Heart left ventricle (tissue), 16 donors: ENCODE measurements around the gene RNF39. TPM values are rescaled to one million over a fixed set of nuclear protein-coding genes. Genes with fewer than 3 reads are reported as not detected.
"Not testable (repeated sequence)": the region's sequence is repeated elsewhere in the genome, so short reads cannot be mapped to it uniquely, and the experiment has no call there.

Experiments used
- ATAC-seq, 4 donors: fragments of 200-7000 bp; cut with Tn5 transposase; one replicate each; pipeline ENCODE4 v1.9.1; 2020 to 2022; ENCODE audit warnings: moderate library complexity in 4 of 4, mild to moderate bottlenecking in 3 of 4, moderate number of reproducible peaks in 1 of 4
- DNase-seq, 5 donors: peaks; one replicate each; pipeline ENCODE4 v3.0.0-alpha.2; 2020
- H3K27ac ChIP-seq, 12 donors: fragments of 200-600 bp; sonication (generic) in 4 of 12; one replicate each; pipeline versions ENCODE4 v1.5.0 to v1.8.0; 2016 to 2022; ENCODE audit warnings: mild to moderate bottlenecking in 2 of 12
- H3K27me3 ChIP-seq, 9 donors: fragments of 200-600 bp; sonication (generic) in 2 of 9; one replicate each; pipeline versions ENCODE4 v1.5.1 to v1.8.0; 2016 to 2022; ENCODE audit warnings: mild to moderate bottlenecking in 3 of 9
- H3K36me3 ChIP-seq, 9 donors: fragments of 200-600 bp; sonication (generic) in 2 of 9; one replicate each; pipeline versions ENCODE4 v1.5.0 to v1.8.0; 2018 to 2022; ENCODE audit warnings: mild to moderate bottlenecking in 2 of 9
- H3K4me1 ChIP-seq, 12 donors: fragments of 200-600 bp; sonication (generic) in 4 of 12; one replicate each; pipeline versions ENCODE4 v1.5.0 to v1.8.0; 2016 to 2022; ENCODE audit warnings: mild to moderate bottlenecking in 3 of 12
- H3K4me3 ChIP-seq, 12 donors: fragments of 200-600 bp; sonication (generic) in 4 of 12; one replicate each; pipeline versions ENCODE4 v1.5.0 to v1.8.0; 2017 to 2022; ENCODE audit warnings: mild to moderate bottlenecking in 9 of 12, moderate library complexity in 4 of 12
- H3K9me3 ChIP-seq, 12 donors: fragments of 200-600 bp; sonication (generic) in 4 of 12; one replicate each; pipeline versions ENCODE4 v1.5.0 to v1.8.0; 2016 to 2022; ENCODE audit warnings: mild to moderate bottlenecking in 1 of 12
- POLR2A ChIP-seq, 2 donors: fragments of 450-650 bp; IDR thresholded peaks; one replicate each; pipeline ENCODE4 v1.6.1; 2017; ENCODE audit warnings: antibody characterized with exemption in 2 of 2, mild to moderate bottlenecking in 2 of 2, moderate library complexity in 2 of 2
- WGBS, 4 donors: extraction: QIAGEN DNeasy Blood & Tissue Kit in 2 of 4; methylation state at CpG; one replicate each; pipeline versions ENCODE4 v1.1.5 to v1.1.7; 2013 to 2018; 5-methylcytosine and 5-hydroxymethylcytosine counted together
- intact Hi-C, 10 donors: fragments of 100-400 bp; cut with DNase I; formaldehyde crosslinking; loops; one replicate each; pipeline versions ENCODE4 v1.11.1 to v1.14.2; 2022
- polyA plus RNA-seq, 2 donors: library from polyadenylated mRNA; stranded (reverse); fragments of 200-250 nt; gene quantifications; one replicate each; pipeline ENCODE4 v1.2.3, GENCODE V29; 2013
- total RNA-seq, 9 donors: library from RNA; depleted of rRNA in 2 of 9; stranded (reverse); fragments of >200 nt in 2 of 9; fragmentation: NEBNext Ultra II Directional in 3 of 9; extraction: Animal tissue kit (Norgen Biotek cat#: 25700) in 3 of 9; gene quantifications; one replicate each; pipeline versions ENCODE4 v1.1.0 to v1.2.4, GENCODE V29; 2016 to 2023
- TF ChIP-seq, protein P1 (sequence below), 12 donors: fragments of 200-600 bp; sonication (generic) in 4 of 12; IDR thresholded peaks; one replicate each; pipeline versions ENCODE4 v1.5.0 to v1.8.0; 2018 to 2022; ENCODE audit warnings: antibody characterized with exemption in 12 of 12, mild to moderate bottlenecking in 5 of 12
- donor health status: ischemic (EF 13 %, LVEDD 7.1; RV severe dilation, severe dysfunction).
- donor health status: healthy with polysubstance abuse.
- donor health status: DM: no; HTN: yes; CAD: no.
- donor health status: DM: no; HTN: no; CAD: no.
- donor health status: ischemic (EF 25% LVEDD 6.9; RV normal size, moderate dysfunction).
- donor health status: ischemic (EF 25% LVEDD 5.7; RV mildly dilated, moderate dysfunction).
- donor health status: healthy.
- donor health status: DM: yes; HTN: yes; CAD: no.
- donor health status: ischemic (EF 35%, LVEDD 5.7; RV mildly dilated, moderate dysfunction).
- donor health status: nonischemic (EF 11% LVEDD 7.7; RV severe dilation, severe dysfunction).
- donor health status: DM: yes; HTN: yes; CAD: no.
- donor health status: PGD.
- donor health status: ischemic (EF 29% LVEDD 5.4; RV normal size, mild dysfunction).
- donor health status: nonischemic (EF 23%, LVEDD 6.1; RV moderate dilation, normal function).

The RNF39 gene
- total and polyA plus RNA-seq, 11 donors: 0.68 TPM; not detected in 10

- Histone ChIP-seq H3K27me3 (no peaks in the 10 kb centered on the region), H3K4me1 (no peaks in the 10 kb centered on the region), H3K9me3 (no peaks in the 10 kb centered on the region), H3K4me3 (no peak overlapping the region), H3K36me3 (peaks cover 0 to 33% (median 0%) of the 10 kb centered on the region in 9 donors), H3K27ac (no peak overlapping the region)
- TF ChIP-seq, protein P1, sequence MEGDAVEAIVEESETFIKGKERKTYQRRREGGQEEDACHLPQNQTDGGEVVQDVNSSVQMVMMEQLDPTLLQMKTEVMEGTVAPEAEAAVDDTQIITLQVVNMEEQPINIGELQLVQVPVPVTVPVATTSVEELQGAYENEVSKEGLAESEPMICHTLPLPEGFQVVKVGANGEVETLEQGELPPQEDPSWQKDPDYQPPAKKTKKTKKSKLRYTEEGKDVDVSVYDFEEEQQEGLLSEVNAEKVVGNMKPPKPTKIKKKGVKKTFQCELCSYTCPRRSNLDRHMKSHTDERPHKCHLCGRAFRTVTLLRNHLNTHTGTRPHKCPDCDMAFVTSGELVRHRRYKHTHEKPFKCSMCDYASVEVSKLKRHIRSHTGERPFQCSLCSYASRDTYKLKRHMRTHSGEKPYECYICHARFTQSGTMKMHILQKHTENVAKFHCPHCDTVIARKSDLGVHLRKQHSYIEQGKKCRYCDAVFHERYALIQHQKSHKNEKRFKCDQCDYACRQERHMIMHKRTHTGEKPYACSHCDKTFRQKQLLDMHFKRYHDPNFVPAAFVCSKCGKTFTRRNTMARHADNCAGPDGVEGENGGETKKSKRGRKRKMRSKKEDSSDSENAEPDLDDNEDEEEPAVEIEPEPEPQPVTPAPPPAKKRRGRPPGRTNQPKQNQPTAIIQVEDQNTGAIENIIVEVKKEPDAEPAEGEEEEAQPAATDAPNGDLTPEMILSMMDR (IDR thresholded peaks at IDR 0.05): no peak
- no peak for TF ChIP-seq POLR2A (IDR thresholded peaks at IDR 0.05)
- DNase-seq (no peak), ATAC-seq (no peak)
- intact Hi-C loops: no loop called here
These were observed 44.2 kb downstream of the RNF39 start for GRCh38 chr6:30031381-30031780.

- Histone ChIP-seq H3K4me3 (no peak overlapping the region), H3K27me3 (no peaks in the 10 kb centered on the region), H3K4me1 (no peaks in the 10 kb centered on the region), H3K27ac (no peak overlapping the region), H3K9me3 (no peaks in the 10 kb centered on the region), H3K36me3 (peaks cover 0 to 22% (median 0%) of the 10 kb centered on the region in 9 donors)
- DNase-seq (no peak), ATAC-seq (no peak)
- WGBS, 4 donors: 84 to 97% (median 89%) methylated on average over 1 of the region's 1 CpG
- intact Hi-C loops: no loop called here
- no peak for TF ChIP-seq POLR2A (IDR thresholded peaks at IDR 0.05)
- TF ChIP-seq, protein P1 (IDR thresholded peaks at IDR 0.05): no peak
These were observed 46.0 kb downstream of the RNF39 start for GRCh38 chr6:30029588-30029987.

GRCh38 chr6:30025186-30025585, 50.4 kb downstream of the RNF39 start:
- no peak for DNase-seq
- no peak for TF ChIP-seq POLR2A (IDR thresholded peaks at IDR 0.05)
- TF ChIP-seq, protein P1 (IDR thresholded peaks at IDR 0.05): no peak
- no peak overlapping the region for H3K4me3 ChIP-seq
- no peak overlapping the region for H3K27ac ChIP-seq
- intact Hi-C loops: no loop called here
- no peaks in the 10 kb centered on the region for H3K4me1 ChIP-seq
- H3K36me3 ChIP-seq: peaks cover 0 to 14% (median 0%) of the 10 kb centered on the region in 9 donors
- no peak for ATAC-seq
- no peaks in the 10 kb centered on the region for H3K27me3 ChIP-seq
- 63 to 97% (median 94%) methylated on average over 1 of the region's 1 CpG for WGBS, 4 donors
- no peaks in the 10 kb centered on the region for H3K9me3 ChIP-seq

DNA sequence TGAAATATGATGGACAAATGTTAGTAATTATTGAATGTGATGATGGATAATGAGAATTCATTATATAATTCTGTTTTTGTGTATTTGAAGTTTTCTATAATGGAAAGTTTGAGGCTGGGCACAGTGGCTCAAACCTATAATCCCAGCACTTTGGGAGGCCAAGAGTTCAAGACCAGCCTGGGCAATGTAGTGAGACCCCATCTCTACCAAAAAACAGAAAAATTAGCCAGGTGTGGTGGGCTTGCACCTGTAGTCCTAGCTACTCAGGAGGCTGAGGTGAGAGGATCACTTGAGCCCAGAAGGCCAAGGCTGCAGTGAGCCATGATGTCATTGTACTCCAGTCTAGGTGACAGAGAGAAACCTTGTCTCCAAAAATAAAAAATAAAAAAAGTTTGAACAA, 52.9 kb downstream of the RNF39 start:
- H3K9me3 ChIP-seq, H3K4me1 ChIP-seq, H3K27ac ChIP-seq, ATAC-seq, DNase-seq, H3K27me3 ChIP-seq, intact Hi-C loops, H3K4me3 ChIP-seq: not testable (repeated sequence)
- peaks cover 0 to 27% (median 6%) of the 10 kb centered on the region in 9 donors for H3K36me3 ChIP-seq

- Histone ChIP-seq H3K27ac (no peak overlapping the region), H3K27me3 (no peaks in the 10 kb centered on the region), H3K4me1 (no peaks in the 10 kb centered on the region), H3K4me3 (no peak overlapping the region), H3K9me3 (no peaks in the 10 kb centered on the region), H3K36me3 (peaks cover 0 to 27% (median 6%) of the 10 kb centered on the region in 9 donors)
- no peak for ATAC-seq
- TF ChIP-seq POLR2A (IDR thresholded peaks at IDR 0.05): no peak
- TF ChIP-seq, protein P1 (IDR thresholded peaks at IDR 0.05): no peak
- intact Hi-C loops: no loop called here
- WGBS, 4 donors: 87 to 94% (median 90%) methylated on average over 3 of the region's 3 CpGs
- DNase-seq: no peak
These were observed 53.4 kb downstream of the RNF39 start for GRCh38 chr6:30022189-30022588.
